ENCODE data around the gene DACT2.
"Not testable (repeated sequence)": the region's sequence is repeated elsewhere in the genome, so short reads cannot be mapped to it uniquely, and the experiment has no call there.

Gene DACT2

GRCh38 chr6:168300975-168301647, 18.5 kb downstream of the DACT2 start:
- no peak for DNase-seq

GRCh38 chr6:168299541-168300511, 19.8 kb downstream of the DACT2 start:
- no peak for DNase-seq

- no peak for DNase-seq
These were observed 21.9 kb downstream of the DACT2 start for GRCh38 chr6:168297643-168298042.

GRCh38 chr6:168294901-168295300, 24.7 kb downstream of the DACT2 start:
- DNase-seq: no peak

- no peak for DNase-seq
These were observed 25.7 kb downstream of the DACT2 start for GRCh38 chr6:168293636-168294530.

GRCh38 chr6:168292826-168293225, 26.8 kb downstream of the DACT2 start:
- peak in 1 of 2 experiments; percentile 18 for DNase-seq

- DNase-seq: no peak
These were observed 28.1 kb downstream of the DACT2 start for GRCh38 chr6:168291450-168291849.

- no peak for DNase-seq
These were observed 29.5 kb downstream of the DACT2 start for GRCh38 chr6:168290095-168290494.

GRCh38 chr6:168289571-168289962, 30.0 kb downstream of the DACT2 start:
- no peak for DNase-seq

- no peak for DNase-seq
These were observed 30.6 kb downstream of the DACT2 start for GRCh38 chr6:168288781-168289570.

GRCh38 chr6:168287460-168287859, 32.1 kb downstream of the DACT2 start:
- DNase-seq: not testable (repeated sequence)

GRCh38 chr6:168286771-168287446, 32.7 kb downstream of the DACT2 start:
- DNase-seq: not testable (repeated sequence)

GRCh38 chr6:168286116-168286515, 33.5 kb downstream of the DACT2 start:
- DNase-seq: no peak

- no peak for DNase-seq
These were observed 34.1 kb downstream of the DACT2 start for GRCh38 chr6:168285456-168285855.

- DNase-seq: no peak
These were observed 35.4 kb downstream of the DACT2 start for GRCh38 chr6:168284187-168284586.

GRCh38 chr6:168283686-168284025, 35.9 kb downstream of the DACT2 start:
- no peak for DNase-seq

GRCh38 chr6:168282985-168283685, 36.4 kb downstream of the DACT2 start:
- no peak for DNase-seq

- no peak for DNase-seq
These were observed 37.8 kb downstream of the DACT2 start for GRCh38 chr6:168281826-168282225.

GRCh38 chr6:168281314-168281713, 38.3 kb downstream of the DACT2 start:
- not testable (repeated sequence) for DNase-seq

GRCh38 chr6:168280899-168281245, 38.7 kb downstream of the DACT2 start:
- DNase-seq: no peak

All from NCI-H524 (cell line).